T-helper 2 cell (primary cell): ENCODE measurements around the gene CDHR2.
"Not testable (repeated sequence)": the region's sequence is repeated elsewhere in the genome, so short reads cannot be mapped to it uniquely, and the experiment has no call there.

Experiments
- DNase-seq, 5 experiments: peaks; one replicate each; pipeline versions ENCODE4 v3.0.0 to v3.0.0-alpha.2; 2012 to 2022

Gene CDHR2

DNA sequence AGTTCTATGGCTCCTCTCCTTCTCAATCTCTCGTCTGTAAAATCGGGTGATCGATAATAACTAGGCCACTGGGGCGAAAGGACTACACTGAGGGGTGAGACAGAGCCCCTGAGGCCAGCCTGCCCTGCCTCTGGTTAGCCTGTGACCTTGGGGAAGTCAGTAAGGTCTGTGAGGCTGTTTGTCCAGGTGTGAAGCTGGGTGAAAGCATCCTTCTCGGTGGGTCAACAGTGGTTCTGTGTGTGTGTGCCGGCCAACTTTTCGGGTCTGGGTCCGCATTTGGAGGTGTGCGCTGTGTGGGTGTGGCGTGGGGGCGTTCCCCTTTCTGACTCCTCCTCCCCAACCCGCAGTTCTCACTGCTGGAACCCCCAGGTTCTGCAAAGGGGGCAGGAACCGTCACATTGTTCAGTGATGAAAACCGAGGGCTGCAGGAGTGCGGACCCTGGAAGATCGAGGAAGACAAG, 7.0 kb upstream of the CDHR2 start:
- peak; percentile 38 to 78 (median 50) for DNase-seq

- peak in 2 of 5 experiments; percentile 44 to 64 for DNase-seq
These were observed 6.3 kb upstream of the CDHR2 start for GRCh38 chr5:176542596-176543427.

- DNase-seq: peak; percentile 51 to 90 (median 64)
These were observed 5.5 kb upstream of the CDHR2 start for GRCh38 chr5:176543428-176544182.

GRCh38 chr5:176545388-176545736, 3.8 kb upstream of the CDHR2 start:
- no peak for DNase-seq

DNA sequence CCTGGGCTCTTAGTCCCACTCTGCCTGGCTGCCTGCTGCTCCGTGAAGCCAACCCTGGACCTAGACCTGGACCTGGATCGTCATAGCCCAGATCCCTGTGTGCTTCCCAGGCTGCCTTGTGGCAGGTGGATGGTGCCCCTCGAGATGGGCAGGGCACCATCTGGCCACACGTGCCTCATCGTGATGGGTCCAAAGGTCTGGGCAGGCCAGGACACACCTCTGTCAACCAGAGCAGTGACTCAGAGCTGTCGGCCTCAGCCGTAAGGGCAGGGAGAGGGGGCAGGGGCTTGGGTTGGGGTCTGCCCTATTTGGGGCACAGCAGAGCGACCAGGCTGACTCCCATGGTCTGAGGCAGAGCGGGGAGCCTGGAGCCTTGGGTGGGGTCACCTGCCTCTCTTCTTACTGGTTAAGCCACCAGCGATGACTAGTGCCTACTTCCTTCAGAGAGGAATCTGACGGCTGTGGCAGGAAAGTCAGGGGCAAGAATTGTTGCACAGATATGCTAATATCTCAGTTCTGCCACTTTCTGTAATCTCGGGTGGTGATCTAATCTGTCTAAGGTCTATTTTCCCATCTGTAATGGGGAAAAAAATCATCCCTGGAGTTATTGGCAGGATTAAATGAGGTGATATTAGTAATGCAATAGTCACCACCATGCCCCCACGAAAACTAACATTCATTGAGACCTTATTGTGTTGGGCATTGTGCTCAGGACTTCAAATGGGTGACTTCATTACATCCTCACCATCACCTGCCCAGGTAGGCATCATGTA, 3.2 kb upstream of the CDHR2 start:
- DNase-seq: no peak

DNA sequence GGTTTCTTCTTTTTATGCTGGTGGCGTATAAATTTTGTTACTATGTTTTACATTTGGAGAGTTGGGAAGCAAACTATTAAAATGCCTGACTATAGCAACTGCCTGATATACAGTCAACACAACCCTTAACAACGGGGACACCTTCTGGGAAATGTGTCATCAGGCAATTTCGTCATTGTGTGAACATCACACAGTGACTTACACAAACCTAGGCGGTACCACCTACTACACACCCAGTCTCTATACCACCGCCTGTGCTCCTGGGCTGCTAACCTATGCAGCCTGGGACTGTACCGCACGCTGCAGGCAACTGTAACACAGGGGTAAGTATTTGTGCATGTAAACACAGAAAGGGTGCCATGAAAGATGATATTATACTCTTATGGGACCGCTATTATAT, 1.3 kb upstream of the CDHR2 start:
- DNase-seq: peak in 1 of 5 experiments; percentile 26

DNA sequence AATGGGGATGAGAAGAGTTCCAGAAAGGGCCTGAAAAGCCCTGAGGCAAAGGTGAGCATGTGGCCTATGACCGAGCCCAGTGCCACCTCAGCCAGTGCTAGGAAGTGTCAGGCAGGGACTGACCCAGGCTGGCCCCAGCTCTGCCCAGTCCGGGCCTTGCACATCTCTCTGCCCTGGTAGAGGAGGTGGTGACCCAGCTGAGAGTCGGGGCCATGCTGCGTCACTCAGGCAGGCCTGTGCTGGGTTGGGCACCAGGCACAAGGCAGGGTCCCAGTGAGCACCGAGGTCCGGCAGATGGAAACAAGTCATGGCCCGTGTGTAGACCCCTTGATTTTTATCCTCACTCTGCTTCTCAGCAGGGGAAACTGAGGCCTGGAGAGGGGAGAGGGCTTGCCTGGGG, 729 bp downstream of the CDHR2 start:
- DNase-seq: no peak

DNA sequence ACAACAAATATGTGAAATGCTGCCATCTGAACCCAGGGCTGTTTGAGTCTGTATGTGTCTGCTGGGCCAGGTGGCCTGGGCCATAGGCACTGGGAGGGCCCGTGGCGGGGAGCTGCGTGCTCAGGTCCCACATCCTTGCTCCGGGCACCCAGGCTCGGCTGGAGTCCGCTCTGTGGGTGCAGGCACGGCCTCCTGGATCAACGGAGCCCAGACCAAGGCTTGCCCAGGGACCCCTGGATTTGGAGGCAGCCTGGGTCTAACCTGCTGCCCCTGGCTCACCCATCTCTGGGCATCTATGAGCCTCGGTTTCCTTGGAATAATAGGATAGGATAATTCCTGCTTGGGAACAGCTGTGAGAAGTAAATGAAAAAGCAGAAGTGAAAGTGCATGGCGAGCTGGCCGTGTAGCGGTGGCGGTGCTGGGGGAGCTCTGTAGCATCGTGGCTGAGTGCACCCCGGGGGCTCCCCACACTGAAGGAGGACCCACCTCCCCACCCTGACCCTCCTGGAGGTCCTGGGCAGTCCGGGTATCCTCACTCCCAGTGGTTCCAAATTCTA, 1.2 kb downstream of the CDHR2 start:
- DNase-seq: no peak

GRCh38 chr5:176550937-176551336, 1.8 kb downstream of the CDHR2 start:
- not testable (repeated sequence) for DNase-seq

GRCh38 chr5:176552332-176552869, 3.3 kb downstream of the CDHR2 start:
- DNase-seq: no peak

- DNase-seq: no peak
These were observed 4.3 kb downstream of the CDHR2 start for GRCh38 chr5:176553260-176554085.

DNA sequence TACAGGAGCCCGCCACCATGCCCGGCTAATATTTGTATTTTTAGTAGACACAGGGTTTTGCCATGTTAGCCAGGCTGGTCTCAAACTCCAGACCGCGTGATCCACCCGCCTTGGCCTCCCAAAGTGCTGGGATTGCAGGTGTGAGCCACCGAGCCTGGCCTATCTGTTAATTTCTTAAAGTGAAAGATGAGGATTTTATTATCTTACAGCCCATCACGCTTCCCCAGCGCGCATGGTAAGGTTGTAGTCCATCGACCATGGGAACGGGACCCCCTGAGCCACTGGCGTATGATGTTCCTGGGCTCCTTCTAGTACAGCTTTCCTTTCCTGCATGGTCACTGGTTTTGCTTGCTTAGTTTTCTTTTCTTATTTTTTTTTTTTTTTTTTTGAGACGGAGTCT, 8.7 kb downstream of the CDHR2 start:
- no peak for DNase-seq

GRCh38 chr5:176559683-176560082, 10.5 kb downstream of the CDHR2 start:
- DNase-seq: peak in 1 of 5 experiments; percentile 56

DNA sequence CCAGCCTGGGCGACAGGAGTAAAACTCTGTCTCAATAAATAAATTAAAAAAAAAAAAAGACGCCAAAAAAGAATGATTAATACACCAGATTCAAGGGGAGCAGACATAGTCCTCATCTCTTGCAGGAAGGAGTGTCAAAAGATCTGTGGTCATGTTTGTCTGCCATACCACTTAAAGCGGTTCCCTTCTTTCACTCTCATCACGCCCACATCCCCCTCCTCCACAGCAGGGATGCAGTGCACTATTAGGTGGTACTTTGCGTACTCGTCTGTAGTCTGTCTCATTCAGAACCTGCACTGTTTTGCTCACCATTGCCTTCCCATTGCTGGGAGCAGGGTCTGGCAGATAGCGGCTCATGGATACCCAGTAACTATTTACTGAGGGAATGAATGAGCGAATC, 11.2 kb downstream of the CDHR2 start:
- peak in 2 of 5 experiments; percentile 16 to 37 for DNase-seq

DNA sequence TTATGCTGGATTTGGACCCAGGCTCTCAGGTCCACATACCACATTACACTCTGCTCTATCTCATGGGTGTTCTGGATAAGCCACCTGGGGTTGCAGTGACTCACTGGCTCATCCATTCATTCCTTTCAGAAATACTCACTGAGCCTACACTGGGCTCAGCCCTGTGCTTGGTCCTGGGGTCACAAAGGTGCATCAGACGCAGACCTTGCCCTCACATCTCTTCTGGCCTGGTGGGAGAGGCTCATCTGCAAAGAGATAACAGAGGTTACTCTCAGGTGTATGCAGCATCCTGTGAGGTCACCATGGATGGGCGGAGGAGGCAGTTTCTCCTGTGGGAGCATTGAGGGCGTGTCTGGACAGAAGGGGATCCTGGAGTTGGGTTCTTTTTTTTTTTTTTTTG, 12.1 kb downstream of the CDHR2 start:
- no peak for DNase-seq

DNA sequence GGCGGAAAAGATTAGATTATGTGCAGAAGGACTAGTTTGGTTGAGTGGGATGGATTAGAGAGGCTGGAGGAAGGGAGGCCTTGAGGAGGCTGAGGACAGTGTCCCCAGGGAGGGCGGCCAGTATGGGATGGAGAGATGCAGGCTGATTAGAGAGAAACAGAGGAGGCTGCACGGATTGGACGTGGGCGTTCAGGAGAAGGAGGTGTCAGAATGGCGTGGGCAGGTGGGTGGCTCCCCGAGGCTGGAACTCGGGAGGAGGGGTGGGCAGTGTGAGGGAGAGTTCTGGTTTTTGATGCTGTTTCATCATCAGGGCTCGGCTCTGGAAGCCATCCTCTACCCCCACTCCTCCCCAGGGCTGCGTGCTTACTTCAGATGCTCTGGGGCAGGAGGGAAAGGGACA, 13.0 kb downstream of the CDHR2 start:
- DNase-seq: no peak

DNA sequence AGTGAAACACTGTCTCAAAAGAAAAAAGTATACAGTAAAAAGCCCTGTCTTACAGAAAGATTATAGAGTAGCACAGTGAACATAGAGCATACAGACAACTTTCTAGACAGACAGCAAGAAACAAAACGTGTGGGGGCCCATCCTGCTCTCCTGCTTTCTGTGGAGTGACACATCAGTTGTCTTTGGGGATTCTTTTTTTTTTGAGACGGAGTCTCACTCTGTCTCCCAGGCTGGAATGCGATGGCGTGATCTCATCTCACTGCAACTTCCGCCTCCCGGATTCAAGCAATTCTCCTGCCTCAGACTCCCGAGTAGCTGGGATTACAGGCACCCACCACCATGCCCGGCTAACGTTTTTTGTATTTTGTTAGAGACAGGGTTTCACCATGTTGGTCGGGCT, 14.9 kb downstream of the CDHR2 start:
- no peak for DNase-seq

- no peak for DNase-seq
These were observed 16.7 kb downstream of the CDHR2 start for GRCh38 chr5:176565760-176566288.

- no peak for DNase-seq
These were observed 19.5 kb downstream of the CDHR2 start for GRCh38 chr5:176568657-176569056.

- no peak for DNase-seq
These were observed 20.9 kb downstream of the CDHR2 start for GRCh38 chr5:176570044-176570443.

DNA sequence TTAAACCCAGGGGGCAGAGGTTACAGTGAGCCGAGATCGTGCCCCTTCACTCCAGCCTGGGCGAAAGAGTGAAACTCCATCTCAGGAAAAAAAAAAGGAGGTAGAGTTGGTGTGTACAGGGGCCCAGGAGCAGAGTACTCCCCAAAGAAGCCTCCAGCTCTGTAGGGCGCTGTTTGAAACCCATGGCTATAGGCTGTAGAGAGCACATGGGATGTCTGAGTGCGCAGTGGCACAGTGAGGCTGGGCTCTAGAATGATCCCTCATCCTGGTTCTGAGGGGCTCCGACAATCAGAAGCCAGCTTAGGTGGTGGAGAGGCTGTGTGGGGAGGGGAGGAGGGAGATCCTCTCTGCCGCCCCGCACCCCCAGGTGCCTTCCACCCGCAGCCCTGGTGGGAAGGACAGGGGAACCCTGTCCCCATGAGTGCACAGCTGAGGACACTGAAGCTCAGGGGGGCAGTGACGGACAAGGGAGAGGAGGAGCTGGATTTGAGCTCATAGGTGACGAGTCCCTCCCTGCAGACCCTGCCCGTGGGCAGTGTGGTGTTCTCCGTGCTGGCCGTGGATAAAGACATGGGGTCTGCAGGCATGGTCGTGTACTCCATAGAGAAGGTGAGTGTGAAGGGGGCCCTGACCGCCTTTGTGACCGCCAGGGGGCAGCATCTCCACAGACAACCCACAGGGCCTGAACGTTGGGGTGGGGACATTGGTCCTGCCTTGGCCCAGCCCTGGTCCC, 24.6 kb downstream of the CDHR2 start:
- peak; percentile 50 to 71 (median 65) for DNase-seq
